NCI-H748 treated with DMSO at 0.1 percent for 48 hours (cell line): Measurements from ENCODE around the gene TOLLIP.

Source experiments
- DNase-seq: peaks from one replicate; lab custom pipeline; 2025; lab: John Stamatoyannopoulos, UW

TOLLIP gene

GRCh38 chr11:1310772-1311468 is 1.5 kb upstream of the TOLLIP start:
- no peak for DNase-seq

GRCh38 chr11:1310318-1310687 is 871 bp upstream of the TOLLIP start:
- DNase-seq, result no peak

GRCh38 chr11:1308743-1309497 is 512 bp downstream of the TOLLIP start:
- DNase-seq, result no peak

GRCh38 chr11:1307998-1308742 is 1.3 kb downstream of the TOLLIP start:
- no peak for DNase-seq

GRCh38 chr11:1307163-1307870 is 2.1 kb downstream of the TOLLIP start:
- DNase-seq, result no peak

GRCh38 chr11:1306186-1307162 is 3.0 kb downstream of the TOLLIP start:
- DNase-seq, result no peak

- DNase-seq, result no peak
Measured at GRCh38 chr11:1305501-1306056, 3.9 kb downstream of the TOLLIP start.

- DNase-seq, result no peak
Measured at GRCh38 chr11:1305063-1305495, 4.4 kb downstream of the TOLLIP start.

GRCh38 chr11:1304380-1304779 is 5.1 kb downstream of the TOLLIP start:
- DNase-seq, result no peak

GRCh38 chr11:1303973-1304372 is 5.5 kb downstream of the TOLLIP start:
- no peak for DNase-seq

- DNase-seq, result no peak
Measured at GRCh38 chr11:1303126-1303821, 6.2 kb downstream of the TOLLIP start.

GRCh38 chr11:1302461-1303125 is 6.8 kb downstream of the TOLLIP start:
- no peak for DNase-seq

- no peak for DNase-seq
Measured at GRCh38 chr11:1302041-1302460, 7.4 kb downstream of the TOLLIP start.

GRCh38 chr11:1301220-1302000 is 8.0 kb downstream of the TOLLIP start:
- DNase-seq, result no peak

GRCh38 chr11:1300569-1301187 is 8.8 kb downstream of the TOLLIP start:
- no peak for DNase-seq

- no peak for DNase-seq
Measured at GRCh38 chr11:1300121-1300520, 9.3 kb downstream of the TOLLIP start.

GRCh38 chr11:1299621-1300020 is 9.8 kb downstream of the TOLLIP start:
- DNase-seq, result no peak
